Ascending aorta (tissue), 2 donors: Measurements from ENCODE around the gene NKPD1. TPM values are rescaled to one million over a fixed set of nuclear protein-coding genes. Genes with fewer than 3 reads are reported as not detected.

Source experiments
- DNase-seq, 2 donors: peaks; one replicate each; pipeline ENCODE4 v3.0.0-alpha.2; 2019; ENCODE audit warnings: low spot score in 2 of 2
- H3K27ac ChIP-seq, 2 donors: fragments of 200-600 bp; sonication (generic); one replicate each; pipeline ENCODE4 v1.5.1; 2016 to 2017; ENCODE audit warnings: mild to moderate bottlenecking in 1 of 2
- H3K27me3 ChIP-seq: fragments of 200-600 bp; sonication (generic); one replicate; pipeline ENCODE4 v1.5.1; 2017
- H3K36me3 ChIP-seq, 2 donors: fragments of 200-600 bp; sonication (generic); one replicate each; pipeline ENCODE4 v1.5.1; 2016
- H3K4me1 ChIP-seq, 2 donors: fragments of 200-600 bp; sonication (generic); one replicate each; pipeline ENCODE4 v1.5.1; 2016 to 2017; ENCODE audit warnings: mild to moderate bottlenecking in 1 of 2
- H3K4me3 ChIP-seq, 2 donors: fragments of 200-600 bp; sonication (generic); one replicate each; pipeline ENCODE4 v1.5.1; 2016 to 2017; ENCODE audit warnings: mild to moderate bottlenecking in 1 of 2
- H3K9me3 ChIP-seq, 2 donors: fragments of 200-600 bp; sonication (generic); one replicate each; pipeline ENCODE4 v1.5.1; 2016
- intact Hi-C: fragments of 100-400 bp; cut with DNase I; formaldehyde crosslinking; loops from one replicate; pipeline ENCODE4 v1.15.1; 2023
- total RNA-seq: library from RNA; depleted of rRNA; stranded (reverse); fragments of >200 nt; gene quantifications from one replicate; pipeline ENCODE4 v1.1.0, GENCODE V29; 2016
- TF ChIP-seq, protein P1 (sequence below), 3 experiments: fragments of 200-600 bp in 2 of 3; fragments of 450-650 bp in 1 of 3; sonication (generic) in 2 of 3; IDR thresholded peaks; one replicate each; pipeline ENCODE4 v1.5.1; 2016 to 2019; ENCODE audit warnings: antibody characterized with exemption in 3 of 3, mild to moderate bottlenecking in 1 of 3, moderate library complexity in 1 of 3

Gene NKPD1, protein sequence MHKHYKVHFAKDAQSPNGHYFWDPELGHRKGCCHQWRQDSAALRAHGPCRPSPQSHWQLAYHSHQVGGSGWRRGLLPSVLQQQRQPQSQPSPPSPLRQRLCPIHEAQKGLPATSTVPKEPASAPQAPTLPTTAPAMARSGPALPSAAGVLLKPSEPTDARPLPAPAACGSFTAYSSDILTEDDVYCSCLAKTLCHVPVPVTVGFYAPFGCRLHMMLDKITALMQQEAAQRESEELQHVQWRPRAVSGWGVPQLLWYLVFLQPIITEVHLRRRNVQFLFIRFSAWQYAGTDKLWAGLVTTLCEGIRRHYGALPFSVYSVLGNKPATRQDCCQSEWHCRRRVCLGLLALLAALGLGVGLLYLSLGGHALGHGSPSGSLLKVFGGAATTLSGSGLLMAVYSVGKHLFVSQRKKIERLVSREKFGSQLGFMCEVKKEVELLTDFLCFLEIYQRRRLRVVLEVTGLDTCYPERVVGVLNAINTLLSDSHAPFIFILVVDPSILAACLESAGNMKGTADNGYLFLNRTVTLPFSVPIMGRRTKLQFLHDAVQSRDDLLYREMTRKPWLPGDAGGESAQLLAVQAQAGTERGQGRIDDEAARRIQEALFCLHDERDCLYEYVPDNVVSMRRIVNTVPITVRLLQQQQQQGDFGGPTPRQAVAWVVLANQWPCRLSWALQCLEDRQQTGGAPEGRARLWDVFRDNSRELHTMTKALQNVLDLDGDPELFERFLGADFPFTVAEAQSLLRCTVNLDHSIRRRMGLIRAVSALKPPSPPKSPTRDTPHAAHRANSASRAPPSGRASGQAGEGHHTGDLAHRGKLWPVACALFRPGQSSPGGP
- not detected for total RNA-seq

DNA sequence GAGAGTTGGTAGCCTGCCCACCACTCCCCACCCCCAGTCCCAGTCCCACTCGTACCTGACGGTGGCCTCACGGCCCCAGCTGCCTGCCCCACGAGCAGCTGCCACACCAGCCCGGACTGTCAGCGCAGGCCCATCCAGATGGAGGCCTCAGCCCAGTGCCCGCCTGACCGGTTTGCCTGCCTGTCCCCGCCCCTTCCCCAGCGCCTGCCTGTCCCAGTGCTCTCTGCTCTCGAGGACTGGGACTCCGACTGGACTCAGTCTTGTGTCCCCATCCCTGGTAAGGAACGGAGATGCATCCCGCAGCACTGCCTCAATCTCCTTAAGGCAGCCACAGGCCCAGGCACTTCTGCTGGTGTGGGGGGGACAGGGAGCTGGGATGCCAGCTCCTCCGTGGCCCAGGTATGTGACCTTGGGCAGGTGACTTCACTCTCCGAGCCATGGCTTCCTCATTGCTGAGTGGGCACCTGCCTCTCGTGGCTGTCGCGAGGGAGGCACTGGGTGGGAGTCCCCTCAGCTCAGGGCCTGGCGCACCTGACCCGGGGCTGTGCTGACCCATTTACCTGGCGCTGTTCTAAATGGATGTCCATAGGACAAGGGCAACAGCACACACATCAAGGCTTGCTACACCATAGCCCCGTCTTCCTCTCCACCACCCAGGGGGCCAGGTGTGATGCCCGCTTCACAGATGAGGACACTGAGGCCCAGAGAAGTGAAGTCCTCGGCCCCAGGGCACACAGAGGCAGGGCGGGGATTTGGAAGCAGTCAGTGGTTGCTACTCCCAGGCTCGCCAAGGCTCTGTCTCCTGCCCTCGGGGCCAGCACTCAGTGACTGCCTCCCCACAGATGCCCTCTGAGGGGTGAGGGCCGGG is at the start of gene NKPD1:
Gene NKPD1 (minus strand): TSS at position 113 of the 868 bp plus-strand sequence. CDS start 832 bp downstream, outside the sequence.
- Histone ChIP-seq H3K27ac (no peak within 1 kb of the TSS), H3K27me3 (peaks cover 10% of the 10 kb centered on the region), H3K36me3 (no peaks in the 10 kb centered on the region), H3K4me1 (no peaks in the 10 kb centered on the region), H3K4me3 (no peak within 1 kb of the TSS), H3K9me3 (no peaks in the 10 kb centered on the region)
- intact Hi-C loops, result loop anchor here (5.0 kb wide), 1 partner anchor 91 kb away; the partner anchor contains the start of gene MARK4
- DNase-seq, result no peak
- TF ChIP-seq, protein P1, sequence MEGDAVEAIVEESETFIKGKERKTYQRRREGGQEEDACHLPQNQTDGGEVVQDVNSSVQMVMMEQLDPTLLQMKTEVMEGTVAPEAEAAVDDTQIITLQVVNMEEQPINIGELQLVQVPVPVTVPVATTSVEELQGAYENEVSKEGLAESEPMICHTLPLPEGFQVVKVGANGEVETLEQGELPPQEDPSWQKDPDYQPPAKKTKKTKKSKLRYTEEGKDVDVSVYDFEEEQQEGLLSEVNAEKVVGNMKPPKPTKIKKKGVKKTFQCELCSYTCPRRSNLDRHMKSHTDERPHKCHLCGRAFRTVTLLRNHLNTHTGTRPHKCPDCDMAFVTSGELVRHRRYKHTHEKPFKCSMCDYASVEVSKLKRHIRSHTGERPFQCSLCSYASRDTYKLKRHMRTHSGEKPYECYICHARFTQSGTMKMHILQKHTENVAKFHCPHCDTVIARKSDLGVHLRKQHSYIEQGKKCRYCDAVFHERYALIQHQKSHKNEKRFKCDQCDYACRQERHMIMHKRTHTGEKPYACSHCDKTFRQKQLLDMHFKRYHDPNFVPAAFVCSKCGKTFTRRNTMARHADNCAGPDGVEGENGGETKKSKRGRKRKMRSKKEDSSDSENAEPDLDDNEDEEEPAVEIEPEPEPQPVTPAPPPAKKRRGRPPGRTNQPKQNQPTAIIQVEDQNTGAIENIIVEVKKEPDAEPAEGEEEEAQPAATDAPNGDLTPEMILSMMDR (IDR thresholded peaks at IDR 0.05), result no peak

DNA sequence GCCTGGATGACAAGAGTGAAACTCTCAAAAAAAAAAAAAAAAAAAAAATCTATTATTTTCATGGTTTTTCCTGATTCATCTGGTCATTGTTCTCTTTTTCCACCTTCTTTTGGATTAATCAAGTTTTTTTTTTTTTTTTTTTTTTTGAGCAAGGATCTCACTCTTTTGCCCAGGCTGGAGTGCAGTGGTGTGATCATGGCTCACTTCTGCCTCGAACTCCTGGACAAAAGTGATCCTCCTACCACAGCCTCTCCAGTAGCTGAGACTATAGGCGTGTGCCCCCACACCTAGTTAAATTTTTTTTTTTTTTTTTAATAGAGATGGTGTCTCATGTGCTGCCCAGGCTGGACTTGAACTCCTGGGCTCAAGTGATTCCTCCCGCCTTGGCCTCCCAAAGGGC is 45.5 kb upstream of the NKPD1 start:
- no peaks in the 10 kb centered on the region for H3K36me3 ChIP-seq
- intact Hi-C loops, result no loop called here
- no peaks in the 10 kb centered on the region for H3K4me1 ChIP-seq
- DNase-seq, result no peak
- TF ChIP-seq, protein P1 (IDR thresholded peaks at IDR 0.05), result no peak
- no peak overlapping the region for H3K27ac ChIP-seq
- H3K9me3 ChIP-seq, result no peaks in the 10 kb centered on the region
- H3K27me3 ChIP-seq, result no peaks in the 10 kb centered on the region
- H3K4me3 ChIP-seq, result no peak overlapping the region

DNA sequence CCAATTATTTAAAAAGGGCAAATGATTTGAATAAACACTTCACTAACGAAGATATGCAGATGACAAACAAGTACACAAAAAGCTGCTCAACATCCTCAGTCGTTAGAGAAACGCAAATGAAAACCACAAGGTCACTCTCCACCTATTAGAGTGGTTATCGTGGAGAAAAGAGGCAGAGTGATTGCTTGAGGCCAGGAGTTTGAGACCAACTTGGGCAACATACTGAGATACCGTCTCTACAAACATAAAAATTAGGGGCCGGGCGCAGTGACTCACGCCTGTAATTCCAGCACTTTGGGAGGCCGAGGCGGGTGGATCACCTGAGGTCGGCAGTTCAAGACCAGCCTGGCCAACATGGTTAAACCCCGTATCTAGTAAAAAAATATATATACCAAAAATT is 45.0 kb upstream of the NKPD1 start:
- no peak for DNase-seq
- no peaks in the 10 kb centered on the region for H3K4me1 ChIP-seq
- H3K9me3 ChIP-seq, result no peaks in the 10 kb centered on the region
- no peak overlapping the region for H3K27ac ChIP-seq
- intact Hi-C loops, result no loop called here
- H3K27me3 ChIP-seq, result no peaks in the 10 kb centered on the region
- TF ChIP-seq, protein P1 (IDR thresholded peaks at IDR 0.05), result no peak
- H3K4me3 ChIP-seq, result no peak overlapping the region
- no peaks in the 10 kb centered on the region for H3K36me3 ChIP-seq

DNA sequence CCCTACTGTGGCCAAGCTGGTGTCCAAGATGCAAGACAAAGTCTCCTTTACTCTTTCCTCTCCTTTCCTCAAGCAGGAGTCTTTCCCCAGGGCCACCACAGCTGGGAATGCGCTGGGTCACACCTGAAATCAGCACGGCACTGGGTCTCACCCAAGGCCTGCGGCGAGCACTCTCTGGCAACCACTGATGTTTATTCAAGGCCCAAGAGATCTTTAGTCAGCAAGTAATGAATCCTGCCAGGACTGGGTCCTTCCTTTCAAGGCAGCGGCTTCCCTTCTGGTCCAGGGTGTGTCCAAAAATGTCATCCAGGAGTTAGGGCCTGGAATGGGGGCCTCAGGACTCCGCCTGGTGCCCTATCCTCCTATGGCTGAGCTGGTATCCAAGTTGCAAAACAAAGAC is 41.9 kb upstream of the NKPD1 start:
- TF ChIP-seq, protein P1 (IDR thresholded peaks at IDR 0.05), result no peak
- DNase-seq, result no peak
- no peak overlapping the region for H3K27ac ChIP-seq
- intact Hi-C loops, result no loop called here
- no peaks in the 10 kb centered on the region for H3K4me1 ChIP-seq
- no peaks in the 10 kb centered on the region for H3K9me3 ChIP-seq
- no peaks in the 10 kb centered on the region for H3K27me3 ChIP-seq
- H3K4me3 ChIP-seq, result no peak overlapping the region
- no peaks in the 10 kb centered on the region for H3K36me3 ChIP-seq

DNA sequence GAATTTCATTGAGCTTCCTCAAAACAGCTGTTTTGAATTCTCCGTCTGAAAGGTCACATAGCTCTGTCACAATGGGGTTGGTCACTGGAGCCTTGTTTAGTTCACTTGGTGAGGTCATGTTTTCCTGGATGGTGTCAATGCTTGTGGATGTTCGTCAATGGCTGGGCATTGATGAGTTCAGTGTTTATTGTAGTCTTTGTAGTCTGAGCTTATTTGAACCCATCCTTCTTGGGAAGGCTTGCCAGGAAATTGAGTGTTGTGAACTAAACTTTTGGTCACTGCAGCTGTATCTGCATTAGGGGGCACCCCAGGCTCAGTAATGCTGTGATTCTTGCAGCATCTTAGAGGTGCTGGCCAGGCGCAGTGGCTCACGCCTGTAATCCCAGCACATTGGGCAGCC is 39.8 kb upstream of the NKPD1 start:
- H3K4me1 ChIP-seq, result no peaks in the 10 kb centered on the region
- TF ChIP-seq, protein P1 (IDR thresholded peaks at IDR 0.05), result no peak
- H3K9me3 ChIP-seq, result no peaks in the 10 kb centered on the region
- H3K27ac ChIP-seq, result no peak overlapping the region
- intact Hi-C loops, result no loop called here
- H3K36me3 ChIP-seq, result no peaks in the 10 kb centered on the region
- H3K27me3 ChIP-seq, result no peaks in the 10 kb centered on the region
- no peak for DNase-seq
- no peak overlapping the region for H3K4me3 ChIP-seq
